HG02938 (cell line): Measurements from ENCODE around the gene TYMP.
A peak's percentile ranks its signal among the peaks of the same experiment; 100 is the strongest.
"Not testable (repeated sequence)": the region's sequence is repeated elsewhere in the genome, so short reads cannot be mapped to it uniquely, and the experiment has no call there.

Source experiments
- ATAC-seq: cut with Tn5 transposase; IDR thresholded peaks from one replicate; pipeline ENCODE4 v1.9.1; 2021; ENCODE audit warnings: mild to moderate bottlenecking, moderate library complexity; ENCODE audit not compliant: unreplicated experiment

Gene TYMP

DNA sequence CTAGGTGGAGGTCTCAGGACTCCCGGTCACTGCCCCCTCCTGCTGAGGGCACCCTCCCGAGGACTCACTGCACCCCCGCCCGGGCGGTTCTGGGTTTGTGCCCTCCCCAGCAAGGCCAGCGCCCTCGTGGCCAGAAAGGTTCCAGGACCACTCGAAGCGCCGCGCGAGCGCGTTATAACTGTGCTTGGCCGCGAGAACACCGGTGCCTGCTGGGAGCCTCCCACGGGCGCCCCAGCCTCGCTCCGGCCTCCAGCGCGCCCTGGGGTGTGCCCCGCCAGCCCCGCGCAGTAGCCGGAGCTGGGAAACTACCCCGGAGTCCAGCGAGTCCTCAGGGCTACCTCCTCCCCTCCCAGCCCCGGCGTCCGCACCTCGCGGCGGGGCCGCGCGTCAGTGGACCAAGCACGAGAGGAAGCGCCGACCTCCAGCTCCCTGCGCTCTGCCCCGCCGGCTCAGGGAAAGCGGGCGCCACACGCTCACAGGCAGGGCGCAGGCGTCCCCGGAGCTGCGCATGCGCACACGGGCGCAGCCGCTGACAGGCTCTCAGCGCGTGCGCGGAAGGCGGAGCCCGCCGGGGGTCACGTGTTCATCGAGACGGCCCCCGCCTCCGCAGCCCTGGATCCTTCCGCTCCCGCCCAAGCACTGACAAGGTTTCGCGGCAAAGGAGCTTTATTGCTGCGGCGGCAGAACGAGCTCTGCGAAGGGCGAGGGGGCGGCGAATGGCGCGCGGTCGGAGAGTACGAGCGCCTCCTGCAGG lies 4.5 kb downstream of the TYMP start, which contains the start of gene SCO2:
Gene SCO2 (minus strand): TSS at position 495 of the 754 bp plus-strand sequence. CDS start 1,187 bp downstream, outside the sequence.
- ATAC-seq, result peak; percentile 38

- no peak for ATAC-seq
These were observed 5.1 kb downstream of the TYMP start for GRCh38 chr22:50524676-50525103.

GRCh38 chr22:50523806-50524675 lies 5.8 kb downstream of the TYMP start:
- ATAC-seq, result no peak

DNA sequence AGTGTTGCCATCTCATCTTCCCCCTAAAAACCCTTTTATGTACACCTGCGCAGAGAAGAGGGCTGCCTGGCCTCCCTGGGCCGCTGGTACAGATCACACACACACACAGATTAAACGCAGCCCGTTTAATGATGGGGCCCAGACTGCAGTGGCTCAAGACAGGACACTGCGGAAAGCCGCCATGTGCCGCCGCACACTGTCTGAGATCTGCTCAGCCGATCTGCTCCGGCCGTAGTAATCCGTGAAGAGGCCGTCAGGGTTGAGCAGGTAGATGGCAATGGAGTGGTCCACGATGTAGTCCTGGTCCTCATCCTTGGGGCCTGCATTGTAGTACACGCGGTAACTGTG lies 6.4 kb downstream of the TYMP start:
- ATAC-seq, result no peak

DNA sequence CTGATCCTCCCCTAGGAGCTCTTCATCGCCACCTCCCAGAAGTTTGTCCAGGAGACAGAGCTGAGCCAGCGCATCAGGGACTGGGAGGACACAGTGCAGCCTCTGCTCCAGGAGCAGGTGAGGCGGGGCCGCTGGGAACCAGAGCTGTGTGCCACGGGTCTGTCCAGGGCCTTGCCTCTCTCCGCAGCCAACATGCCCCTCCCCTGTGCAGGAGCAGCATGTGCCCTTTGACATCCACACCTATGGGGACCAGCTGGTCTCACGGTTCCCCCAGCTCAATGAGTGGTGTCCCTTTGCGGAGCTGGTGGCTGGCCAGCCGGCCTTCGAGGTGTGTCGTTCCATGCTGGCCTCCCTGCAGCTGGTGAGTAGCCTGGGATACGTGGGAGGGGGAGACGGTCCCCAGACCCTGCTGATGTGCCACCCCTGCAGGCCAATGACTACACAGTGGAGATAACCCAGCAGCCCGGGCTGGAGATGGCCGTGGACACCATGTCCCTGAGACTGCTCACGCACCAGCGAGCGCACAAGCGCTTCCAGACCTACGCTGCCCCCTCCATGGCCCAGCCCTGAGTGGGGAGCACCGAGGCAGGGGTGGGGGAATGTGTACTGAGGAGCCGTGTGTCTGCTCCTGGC lies 6.9 kb downstream of the TYMP start:
- ATAC-seq, result no peak

DNA sequence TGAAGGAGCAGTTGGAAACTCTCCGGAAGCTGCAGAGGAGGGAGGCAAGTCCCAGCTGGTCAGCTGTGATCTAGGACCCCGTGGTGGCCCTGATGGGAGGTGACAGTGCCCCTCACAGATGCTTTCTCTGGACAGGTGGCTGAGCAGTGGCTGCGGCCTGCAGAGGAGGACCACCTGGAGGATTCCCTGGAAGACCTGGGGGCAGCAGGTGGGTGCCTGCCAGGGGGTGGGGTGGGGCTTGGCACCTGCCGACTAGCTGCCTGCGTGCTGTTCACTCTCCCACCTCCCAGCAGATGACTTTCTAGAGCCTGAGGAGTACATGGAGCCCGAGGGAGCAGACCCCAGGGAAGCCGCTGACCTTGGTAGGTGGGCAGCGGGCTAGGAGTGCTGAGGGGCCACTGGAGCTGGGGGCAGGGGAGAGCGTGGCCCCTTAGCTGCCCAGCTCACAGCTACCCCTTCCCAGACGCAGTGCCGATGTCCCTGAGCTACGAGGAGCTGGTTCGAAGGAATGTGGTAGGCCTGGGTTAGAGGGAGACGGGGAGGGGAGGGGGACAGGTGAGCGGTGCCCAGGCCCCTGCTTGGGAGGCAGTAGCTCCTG lies 7.5 kb downstream of the TYMP start:
- no peak for ATAC-seq

DNA sequence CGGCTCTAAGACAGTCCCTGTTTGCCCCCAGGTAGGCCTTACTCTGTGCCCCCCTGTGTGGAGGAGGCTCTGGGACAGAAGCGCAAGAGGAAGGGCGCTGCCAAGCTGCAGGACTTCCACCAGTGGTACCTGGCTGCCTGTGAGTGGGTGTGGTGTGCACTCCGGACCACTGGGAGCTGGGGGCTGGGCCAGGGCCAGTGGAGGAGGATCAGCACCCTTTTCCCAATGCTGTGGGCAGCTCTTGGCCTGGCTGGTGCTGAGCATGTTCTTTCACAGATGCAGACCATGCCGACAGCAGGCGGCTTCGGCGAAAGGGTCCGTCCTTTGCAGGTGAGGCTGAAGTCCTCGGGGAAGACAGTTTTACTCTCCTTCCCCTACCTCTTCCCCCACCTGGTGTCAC lies 8.1 kb downstream of the TYMP start:
- no peak for ATAC-seq

GRCh38 chr22:50520826-50521453 lies 8.9 kb downstream of the TYMP start:
- ATAC-seq, result no peak

DNA sequence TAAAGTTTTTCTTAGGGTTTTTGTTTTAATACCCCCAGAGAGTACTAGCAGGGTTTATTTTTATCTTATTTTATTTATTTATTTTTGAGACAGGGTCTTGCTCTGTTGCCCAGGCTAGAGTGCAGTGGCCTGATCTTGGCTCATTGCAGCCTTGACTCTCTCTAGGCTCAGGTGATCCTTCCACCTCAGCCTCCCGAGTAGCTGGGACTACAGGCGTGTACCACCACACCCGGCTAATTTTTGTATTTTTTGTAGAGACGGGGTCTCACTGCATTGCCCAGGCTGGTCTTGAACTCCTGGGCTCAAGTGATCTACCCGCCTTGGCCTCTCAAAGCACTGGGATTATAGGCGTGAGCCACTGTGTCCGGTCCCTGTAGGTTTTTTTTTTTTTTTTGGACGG lies 9.6 kb downstream of the TYMP start:
- ATAC-seq, result not testable (repeated sequence)

DNA sequence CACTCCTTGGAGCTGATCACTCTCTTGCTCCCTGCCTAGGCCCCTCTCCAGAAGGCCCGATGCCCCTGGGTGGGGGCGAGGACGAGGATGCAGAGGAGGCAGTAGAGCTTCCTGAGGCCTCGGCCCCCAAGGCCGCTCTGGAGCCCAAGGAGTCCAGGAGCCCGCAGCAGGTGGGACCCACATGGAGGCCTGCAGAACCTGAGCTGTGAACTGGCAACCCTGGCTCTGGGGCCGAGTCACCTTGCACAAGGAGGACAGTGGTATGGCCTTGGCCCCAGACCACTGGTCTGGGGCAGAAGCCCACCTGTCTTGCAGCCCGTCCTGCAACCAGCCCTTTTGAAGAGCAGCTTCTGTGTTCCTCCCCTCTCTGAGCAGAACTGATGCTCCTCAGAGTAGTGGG lies 10.7 kb downstream of the TYMP start:
- ATAC-seq, result no peak

- ATAC-seq, result no peak
These were observed 11.2 kb downstream of the TYMP start for GRCh38 chr22:50518606-50519005.

DNA sequence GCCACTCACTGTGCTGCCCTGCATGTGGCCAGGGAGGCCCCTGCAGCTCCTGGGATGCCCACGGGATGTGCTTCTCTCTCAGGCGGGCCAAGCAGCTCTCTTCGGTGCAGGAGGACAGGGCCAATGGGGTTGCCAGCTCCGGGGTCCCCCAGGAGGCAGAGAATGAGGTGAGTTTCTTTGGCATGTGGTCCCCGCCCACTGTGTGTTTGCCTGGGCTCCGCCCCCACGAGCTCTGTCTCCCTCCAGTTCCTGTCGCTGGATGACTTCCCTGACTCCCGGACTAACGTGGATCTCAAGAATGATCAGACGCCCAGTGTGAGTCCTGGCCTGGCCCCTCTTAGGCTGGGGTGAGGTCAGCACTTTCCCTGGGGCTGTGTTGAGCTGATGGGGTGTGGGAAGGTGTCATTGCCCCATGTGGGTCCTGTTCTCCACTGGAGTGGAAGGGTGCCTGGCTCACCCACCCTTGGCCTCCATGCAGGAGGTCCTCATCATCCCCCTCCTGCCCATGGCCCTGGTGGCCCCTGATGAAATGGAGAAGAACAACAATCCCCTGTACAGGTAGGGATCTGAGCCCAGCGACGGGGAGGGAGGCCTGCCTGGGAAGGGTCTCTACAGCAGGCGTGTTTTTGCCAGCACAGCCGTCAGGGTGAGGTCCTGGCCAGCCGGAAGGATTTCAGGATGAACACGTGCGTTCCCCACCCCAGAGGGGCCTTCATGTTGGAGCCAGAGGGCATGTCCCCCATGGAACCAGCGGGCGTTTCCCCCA lies 12.1 kb downstream of the TYMP start:
- no peak for ATAC-seq

DNA sequence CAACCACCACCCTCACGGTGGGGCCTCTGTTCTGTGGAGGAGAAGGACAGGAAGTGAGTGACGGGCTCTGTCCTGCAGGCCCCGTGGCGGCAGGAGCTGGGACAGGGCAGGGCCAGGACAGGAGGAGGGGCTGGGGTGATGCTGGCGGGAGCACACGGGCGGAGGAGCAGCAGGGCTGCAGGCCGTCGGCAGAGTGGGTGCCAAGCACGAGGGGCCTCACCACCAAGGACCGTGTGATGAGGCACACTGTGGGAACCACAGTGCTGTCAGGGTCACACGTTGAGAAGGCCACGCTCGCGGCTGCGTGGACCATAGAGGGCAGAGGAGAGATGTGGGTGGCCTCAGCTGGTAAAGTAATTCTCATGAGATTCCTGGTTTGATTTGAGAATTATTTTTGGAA lies 12.9 kb downstream of the TYMP start:
- no peak for ATAC-seq

- ATAC-seq, result no peak
These were observed 13.7 kb downstream of the TYMP start for GRCh38 chr22:50516068-50516467.

DNA sequence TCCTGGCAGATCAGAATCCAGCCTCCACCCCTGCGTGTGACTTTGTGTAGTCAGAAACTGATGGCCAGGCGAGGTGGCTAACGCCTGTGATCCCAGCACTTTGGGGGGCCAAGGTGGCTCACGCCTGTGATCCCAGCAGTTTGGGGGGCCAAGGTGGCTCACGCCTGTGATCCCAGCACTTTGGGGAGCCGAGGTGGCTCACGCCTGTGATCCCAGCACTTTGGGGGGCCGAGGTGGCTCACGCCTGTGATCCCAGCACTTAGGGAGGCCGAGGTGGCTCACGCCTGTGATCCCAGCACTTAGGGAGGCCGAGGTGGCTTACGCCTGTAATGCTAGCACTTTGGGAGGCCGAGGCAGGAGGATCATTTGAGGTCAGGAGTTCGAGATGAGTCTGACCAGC lies 16.6 kb downstream of the TYMP start:
- ATAC-seq, result no peak

DNA sequence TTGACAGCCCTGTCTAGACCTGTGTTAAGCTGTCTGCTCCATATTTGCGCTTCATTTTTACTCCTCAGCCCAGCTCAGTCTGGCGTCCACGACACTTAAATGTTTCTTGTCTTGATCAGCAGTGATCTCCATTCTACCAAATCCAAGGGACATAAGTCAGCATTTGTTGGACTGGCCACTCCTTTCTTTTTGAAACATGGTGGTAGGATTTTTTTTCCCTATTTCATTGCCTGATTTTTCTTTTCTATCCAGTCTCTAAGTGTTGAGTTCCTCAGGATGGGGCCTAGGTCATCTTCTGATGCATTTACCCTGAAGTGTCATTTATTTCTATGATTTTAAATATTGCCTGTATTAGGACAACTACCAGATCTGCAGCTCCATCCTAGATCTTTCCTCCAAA lies 20.9 kb downstream of the TYMP start:
- ATAC-seq, result no peak

GRCh38 chr22:50507991-50508884 lies 21.6 kb downstream of the TYMP start, which contains the start of gene NCAPH2:
Gene NCAPH2, plus strand, starts transcription at chr22:50508224. Its CDS starts 114 bp downstream, at chr22:50508338.
- peak; percentile 50 for ATAC-seq

DNA sequence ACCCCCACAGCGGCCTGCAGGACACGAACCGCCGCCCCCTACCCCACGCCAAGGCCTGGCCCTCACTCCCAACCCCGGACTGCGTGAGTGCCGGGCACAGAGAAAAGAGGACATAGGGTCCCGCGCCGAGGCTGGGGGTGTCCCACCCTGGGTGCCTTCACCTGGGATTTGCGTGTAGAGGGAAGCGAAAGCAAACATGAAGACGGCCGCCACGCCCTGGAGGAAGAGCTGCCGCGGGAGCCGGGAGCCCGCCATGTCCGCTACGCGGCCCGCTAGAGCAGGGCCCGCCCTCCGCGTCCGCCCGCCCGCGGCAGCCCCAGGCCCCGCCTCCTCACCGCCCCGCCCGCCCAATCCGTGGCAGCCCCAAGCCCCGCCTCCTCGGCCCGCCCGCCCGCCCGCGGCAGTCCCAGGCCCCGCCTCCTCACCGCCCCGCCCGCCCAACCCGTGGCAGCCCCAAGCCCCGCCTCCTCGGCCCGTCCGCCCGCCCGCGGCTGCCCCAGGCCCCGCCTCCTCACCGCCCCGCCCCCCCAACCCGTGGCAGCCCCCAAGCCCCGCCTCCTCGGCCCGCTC lies 22.3 kb downstream of the TYMP start, which contains the start of gene LMF2:
Gene LMF2 (minus strand): TSS at position 282 of the 570 bp plus-strand sequence. CDS start 27 bp downstream, at position 255.
- peak; percentile 46 for ATAC-seq
